Thyroid gland (tissue), 4 donors: Measurements from ENCODE around the gene MRRF. TPM values are rescaled to one million over a fixed set of nuclear protein-coding genes. Genes with fewer than 3 reads are reported as not detected.

Experiments used
- DNase-seq, 2 donors: peaks; one replicate each; pipeline ENCODE4 v3.0.0-alpha.2; 2019
- H3K27ac ChIP-seq, 3 donors: fragments of 200-600 bp; sonication (generic); 1 replicate in 2 of 3; 2 replicates in 1 of 3; pipeline ENCODE4 v1.5.1; 2016 to 2019; ENCODE audit warnings: mild to moderate bottlenecking in 1 of 3, moderate library complexity in 1 of 3
- H3K27me3 ChIP-seq: fragments of 200-600 bp; sonication (generic); one replicate; pipeline ENCODE4 v1.5.1; 2019
- H3K36me3 ChIP-seq, 2 donors: fragments of 200-600 bp; sonication (generic); one replicate each; pipeline ENCODE4 v1.5.1; 2016 to 2019
- H3K4me1 ChIP-seq, 2 donors: fragments of 200-600 bp; sonication (generic); one replicate each; pipeline ENCODE4 v1.5.1; 2017 to 2019
- H3K4me3 ChIP-seq, 3 donors: fragments of 200-600 bp; sonication (generic); replicated peaks in 1 of 3; 1 replicate in 2 of 3; 2 replicates in 1 of 3; pipeline ENCODE4 v1.5.1; 2016; ENCODE audit warnings: mild to moderate bottlenecking in 1 of 3
- H3K9me3 ChIP-seq: fragments of 200-600 bp; sonication (generic); one replicate; pipeline ENCODE4 v1.5.1; 2017
- POLR2A ChIP-seq, 2 donors: fragments of 450-650 bp; IDR thresholded peaks; one replicate each; pipeline ENCODE4 v1.6.1; 2017; ENCODE audit warnings: antibody characterized with exemption in 2 of 2, mild to moderate bottlenecking in 2 of 2, moderate library complexity in 1 of 2
- WGBS, 2 donors: methylation state at CpG; one replicate each; pipeline ENCODE4 v1.1.5; 2017; 5-methylcytosine and 5-hydroxymethylcytosine counted together
- intact Hi-C: fragments of 100-400 bp; cut with DNase I; formaldehyde crosslinking; loops from one replicate; pipeline ENCODE4 v1.15.1; 2023
- total RNA-seq, 4 donors: library from RNA; depleted of rRNA; stranded (reverse); fragments of >200 nt; gene quantifications; one replicate each; pipeline ENCODE4 v1.2.3, GENCODE V29; 2016
- TF ChIP-seq, protein P1 (sequence below), 6 experiments: fragments of 200-600 bp in 3 of 6; fragments of 450-650 bp in 3 of 6; sonication (generic) in 3 of 6; IDR thresholded peaks; one replicate each; pipeline ENCODE4 v1.5.1; 2016 to 2019; ENCODE audit warnings: antibody characterized with exemption in 6 of 6, mild to moderate bottlenecking in 2 of 6, inconsistent platforms in 1 of 6, moderate library complexity in 1 of 6

Gene MRRF
- total RNA-seq, 4 donors from 2014 or later, result 40.9 to 56.0 (median 52.0) TPM

GRCh38 chr9:122251351-122251750 lies 13.3 kb upstream of the MRRF start:
- 89 to 90% methylated on average over 2 of the region's 2 CpGs for WGBS, 2 donors
- Histone ChIP-seq H3K9me3 (no peaks in the 10 kb centered on the region), H3K36me3 (peaks cover 4 to 30% of the 10 kb centered on the region in 2 donors), H3K27me3 (no peaks in the 10 kb centered on the region), H3K4me1 (peaks cover 0 to 4% of the 10 kb centered on the region in 2 donors), H3K27ac (no peak overlapping the region), H3K4me3 (no peak overlapping the region)
- intact Hi-C loops, result no loop called here
- no peak for DNase-seq
- TF ChIP-seq, protein P1, sequence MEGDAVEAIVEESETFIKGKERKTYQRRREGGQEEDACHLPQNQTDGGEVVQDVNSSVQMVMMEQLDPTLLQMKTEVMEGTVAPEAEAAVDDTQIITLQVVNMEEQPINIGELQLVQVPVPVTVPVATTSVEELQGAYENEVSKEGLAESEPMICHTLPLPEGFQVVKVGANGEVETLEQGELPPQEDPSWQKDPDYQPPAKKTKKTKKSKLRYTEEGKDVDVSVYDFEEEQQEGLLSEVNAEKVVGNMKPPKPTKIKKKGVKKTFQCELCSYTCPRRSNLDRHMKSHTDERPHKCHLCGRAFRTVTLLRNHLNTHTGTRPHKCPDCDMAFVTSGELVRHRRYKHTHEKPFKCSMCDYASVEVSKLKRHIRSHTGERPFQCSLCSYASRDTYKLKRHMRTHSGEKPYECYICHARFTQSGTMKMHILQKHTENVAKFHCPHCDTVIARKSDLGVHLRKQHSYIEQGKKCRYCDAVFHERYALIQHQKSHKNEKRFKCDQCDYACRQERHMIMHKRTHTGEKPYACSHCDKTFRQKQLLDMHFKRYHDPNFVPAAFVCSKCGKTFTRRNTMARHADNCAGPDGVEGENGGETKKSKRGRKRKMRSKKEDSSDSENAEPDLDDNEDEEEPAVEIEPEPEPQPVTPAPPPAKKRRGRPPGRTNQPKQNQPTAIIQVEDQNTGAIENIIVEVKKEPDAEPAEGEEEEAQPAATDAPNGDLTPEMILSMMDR (IDR thresholded peaks at IDR 0.05), result no peak
- no peak for TF ChIP-seq POLR2A (IDR thresholded peaks at IDR 0.05)

- Histone ChIP-seq H3K27ac (no peak overlapping the region), H3K4me3 (no peak overlapping the region), H3K9me3 (no peaks in the 10 kb centered on the region), H3K4me1 (peaks cover 0 to 4% of the 10 kb centered on the region in 2 donors), H3K36me3 (peaks cover 0 to 21% of the 10 kb centered on the region in 2 donors), H3K27me3 (no peaks in the 10 kb centered on the region)
- WGBS, 2 donors, result 67 to 69% methylated on average over 5 of the region's 5 CpGs
- TF ChIP-seq, protein P1 (IDR thresholded peaks at IDR 0.05), result no peak
- no peak for TF ChIP-seq POLR2A (IDR thresholded peaks at IDR 0.05)
- intact Hi-C loops, result no loop called here
- DNase-seq, result no peak
Measured at GRCh38 chr9:122252796-122253195, 11.9 kb upstream of the MRRF start.

- Histone ChIP-seq H3K4me3 (no peak overlapping the region), H3K4me1 (peaks cover 0 to 4% of the 10 kb centered on the region in 2 donors), H3K27ac (no peak overlapping the region), H3K9me3 (no peaks in the 10 kb centered on the region), H3K27me3 (no peaks in the 10 kb centered on the region), H3K36me3 (peaks cover 0 to 21% of the 10 kb centered on the region in 2 donors)
- DNase-seq, result no peak
- 93 to 95% methylated on average over 3 of the region's 3 CpGs for WGBS, 2 donors
- TF ChIP-seq POLR2A (IDR thresholded peaks at IDR 0.05), result no peak
- TF ChIP-seq, protein P1 (IDR thresholded peaks at IDR 0.05), result no peak
- intact Hi-C loops, result no loop called here
Measured at GRCh38 chr9:122254761-122255160, 9.9 kb upstream of the MRRF start.

DNA sequence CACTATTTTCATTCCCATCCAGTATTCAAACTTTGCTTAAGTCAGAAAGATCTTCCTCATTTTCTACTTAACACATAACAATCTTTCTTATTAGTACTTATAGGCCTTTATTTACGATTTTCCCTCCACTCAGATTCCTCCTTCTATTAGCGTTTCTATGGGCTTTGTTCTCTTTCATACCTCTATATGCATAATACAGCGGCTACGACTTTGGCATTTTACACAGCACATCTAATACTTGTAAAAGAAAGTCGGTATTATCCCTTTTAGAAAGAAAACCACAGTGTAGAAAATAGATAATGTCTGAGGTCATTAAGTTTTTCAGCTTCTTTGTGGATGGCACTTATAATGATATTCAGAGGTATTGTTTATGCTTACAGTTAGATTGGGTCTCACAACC lies 8.5 kb upstream of the MRRF start:
- Histone ChIP-seq H3K27ac (no peak overlapping the region), H3K27me3 (no peaks in the 10 kb centered on the region), H3K36me3 (peaks cover 8 to 34% of the 10 kb centered on the region in 2 donors), H3K4me3 (no peak overlapping the region), H3K4me1 (peaks cover under 1 to 4% of the 10 kb centered on the region in 2 donors), H3K9me3 (no peaks in the 10 kb centered on the region)
- intact Hi-C loops, result no loop called here
- 92% methylated on average over 5 of the region's 5 CpGs for WGBS, 2 donors
- no peak for DNase-seq
- TF ChIP-seq, protein P1 (IDR thresholded peaks at IDR 0.05), result no peak
- no peak for TF ChIP-seq POLR2A (IDR thresholded peaks at IDR 0.05)

DNA sequence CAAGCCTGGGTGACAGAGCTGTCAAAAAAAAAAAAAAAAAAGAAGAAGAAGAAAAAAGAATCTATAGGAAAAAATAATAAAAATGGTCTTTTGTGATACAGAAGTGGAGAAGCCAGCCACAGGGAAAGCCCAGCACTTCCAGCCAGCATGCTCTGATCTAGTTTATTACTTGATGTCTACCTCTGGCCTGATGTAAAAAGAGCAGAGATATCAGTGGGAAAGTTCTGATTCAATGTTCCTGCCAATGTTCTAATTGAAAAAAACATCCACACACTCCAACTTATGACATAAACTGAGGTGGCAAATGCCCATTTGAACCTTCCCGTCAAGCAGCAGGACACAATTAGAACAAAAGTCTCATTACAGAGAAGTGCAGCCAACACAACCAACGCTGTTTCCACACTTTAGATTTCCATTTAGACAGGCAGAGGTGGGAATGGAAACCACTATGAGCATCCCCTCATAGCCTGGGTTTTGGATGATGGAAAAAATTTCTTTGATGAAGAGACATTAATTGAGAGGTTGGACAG lies 5.7 kb upstream of the MRRF start:
- TF ChIP-seq, protein P1 (IDR thresholded peaks at IDR 0.05), result no peak
- no peak for TF ChIP-seq POLR2A (IDR thresholded peaks at IDR 0.05)
- H3K27ac ChIP-seq, result no peak overlapping the region
- H3K27me3 ChIP-seq, result no peaks in the 10 kb centered on the region
- peaks cover 8 to 21% of the 10 kb centered on the region in 2 donors for H3K36me3 ChIP-seq
- DNase-seq, result no peak
- intact Hi-C loops, result no loop called here
- no peak overlapping the region for H3K4me3 ChIP-seq
- 79 to 87% methylated on average over 2 of the region's 2 CpGs for WGBS, 2 donors
- no peaks in the 10 kb centered on the region for H3K9me3 ChIP-seq
- H3K4me1 ChIP-seq, result peaks cover 17 to 24% of the 10 kb centered on the region in 2 donors
